Activated CD4-positive, alpha-beta T cell treated with anti-CD3 and anti-CD28 coated beads, Interleukin-2, amount 10 ng/mL, durations not matched to agents 7 days and 5 days (primary cell): Measurements from ENCODE around the gene SNCA. TPM values are rescaled to one million over a fixed set of nuclear protein-coding genes. Genes with fewer than 3 reads are reported as not detected.

Source experiments
- CTCF ChIA-PET: fragments of 350-600 bp; sonication (Branson Sonifier 250); formaldehyde crosslinking; loops from one replicate; lab custom pipeline; 2021; ENCODE audit warnings: antibody characterized with exemption; lab: Charles Lee
- POLR2A ChIA-PET: fragments of 350-600 bp; sonication (Branson Sonifier 250); formaldehyde crosslinking; loops from one replicate; lab custom pipeline; 2021; ENCODE audit warnings: antibody characterized with exemption; lab: Charles Lee
- DNase-seq: peaks from one replicate; pipeline ENCODE4 v3.0.0-alpha.2; 2020
- H3K27ac Mint-ChIP-seq: one replicate; pipeline ENCODE4 v1.8.0; 2021; ENCODE audit warnings: mild to moderate bottlenecking, moderate library complexity, mixed read lengths
- H3K27me3 Mint-ChIP-seq: one replicate; pipeline ENCODE4 v1.8.0; 2021; ENCODE audit warnings: mixed read lengths
- H3K36me3 Mint-ChIP-seq: one replicate; pipeline ENCODE4 v1.8.0; 2021; ENCODE audit warnings: low read depth, mixed read lengths
- H3K4me1 Mint-ChIP-seq: one replicate; pipeline ENCODE4 v1.8.0; 2021; ENCODE audit warnings: mixed read lengths
- H3K4me3 Mint-ChIP-seq: one replicate; pipeline ENCODE4 v1.8.0; 2021; ENCODE audit warnings: mild to moderate bottlenecking, moderate library complexity, mixed read lengths
- H3K9me3 Mint-ChIP-seq: one replicate; pipeline ENCODE4 v1.8.0; 2021; ENCODE audit warnings: mixed read lengths
- total RNA-seq, 2 experiments: library from RNA; stranded (reverse); gene quantifications; one replicate each; pipeline ENCODE4 v1.2.3, GENCODE V29; 2021

The SNCA gene
- total RNA-seq, 2 experiments from 2014 or later = 4.6 to 4.7 TPM

- no peak overlapping the region for H3K4me3 Mint-ChIP-seq
- H3K27me3 Mint-ChIP-seq = no peaks in the 10 kb centered on the region
- DNase-seq = no peak
- POLR2A ChIA-PET = no interaction called here
- H3K27ac Mint-ChIP-seq = no peak overlapping the region
- no peaks in the 10 kb centered on the region for H3K9me3 Mint-ChIP-seq
- CTCF ChIA-PET = no interaction called here
- no peaks in the 10 kb centered on the region for H3K4me1 Mint-ChIP-seq
- no peaks in the 10 kb centered on the region for H3K36me3 Mint-ChIP-seq
Measured at GRCh38 chr4:89739311-89739988, 97.5 kb downstream of the SNCA start.

GRCh38 chr4:89737888-89738287 is 99.1 kb downstream of the SNCA start:
- ChIA-PET POLR2A (no interaction called here), CTCF (interaction anchor here (0.9 kb wide), 1 partner anchor 19 kb away, joined by 3 read pairs; no protein-coding TSS in a partner anchor)

GRCh38 chr4:89733946-89734345 is 103.0 kb downstream of the SNCA start:
- CTCF ChIA-PET = interaction anchor here (0.6 kb wide), 1 partner anchor 595 kb away, joined by 6 read pairs; no protein-coding TSS in a partner anchor
- no peaks in the 10 kb centered on the region for H3K9me3 Mint-ChIP-seq
- no peak for DNase-seq
- no peaks in the 10 kb centered on the region for H3K36me3 Mint-ChIP-seq
- no peaks in the 10 kb centered on the region for H3K4me1 Mint-ChIP-seq
- POLR2A ChIA-PET = no interaction called here
- no peak overlapping the region for H3K4me3 Mint-ChIP-seq
- no peaks in the 10 kb centered on the region for H3K27me3 Mint-ChIP-seq
- H3K27ac Mint-ChIP-seq = no peak overlapping the region

More at GRCh38 chr4:89737888-89738287, 99.1 kb downstream of the SNCA start:
- Mint-ChIP-seq H3K36me3 (no peaks in the 10 kb centered on the region), H3K4me3 (no peak overlapping the region), H3K9me3 (no peaks in the 10 kb centered on the region), H3K27ac (no peak overlapping the region), H3K4me1 (no peaks in the 10 kb centered on the region), H3K27me3 (no peaks in the 10 kb centered on the region)
- DNase-seq = no peak

GRCh38 chr4:89727238-89727637 is 109.7 kb downstream of the SNCA start:
- ChIA-PET CTCF (no interaction called here), POLR2A (no interaction called here)
- Mint-ChIP-seq H3K4me1 (no peaks in the 10 kb centered on the region), H3K9me3 (no peaks in the 10 kb centered on the region), H3K4me3 (no peak overlapping the region), H3K36me3 (no peaks in the 10 kb centered on the region), H3K27ac (no peak overlapping the region), H3K27me3 (no peaks in the 10 kb centered on the region)
- no peak for DNase-seq

GRCh38 chr4:89725268-89725667 is 111.7 kb downstream of the SNCA start:
- no peak for DNase-seq
- ChIA-PET POLR2A (no interaction called here), CTCF (no interaction called here)
- Mint-ChIP-seq H3K27me3 (no peaks in the 10 kb centered on the region), H3K36me3 (no peaks in the 10 kb centered on the region), H3K9me3 (no peaks in the 10 kb centered on the region), H3K4me3 (no peak overlapping the region), H3K27ac (no peak overlapping the region), H3K4me1 (no peaks in the 10 kb centered on the region)

- Mint-ChIP-seq H3K27ac (no peak overlapping the region), H3K27me3 (no peaks in the 10 kb centered on the region)
- DNase-seq = no peak
Measured at GRCh38 chr4:89724716-89725115, 112.2 kb downstream of the SNCA start.

GRCh38 chr4:89723096-89723495 is 113.9 kb downstream of the SNCA start:
- ChIA-PET POLR2A (no interaction called here), CTCF (interaction anchor here (1.9 kb wide), 1 partner anchor 15 kb away, joined by 6 read pairs; no protein-coding TSS in a partner anchor)
- Mint-ChIP-seq H3K4me3 (no peak overlapping the region), H3K27me3 (no peaks in the 10 kb centered on the region), H3K4me1 (no peaks in the 10 kb centered on the region), H3K36me3 (no peaks in the 10 kb centered on the region), H3K27ac (no peak overlapping the region), H3K9me3 (no peaks in the 10 kb centered on the region)
- DNase-seq = no peak

More at GRCh38 chr4:89724716-89725115, 112.2 kb downstream of the SNCA start:
- Mint-ChIP-seq H3K36me3 (no peaks in the 10 kb centered on the region), H3K4me3 (no peak overlapping the region), H3K9me3 (no peaks in the 10 kb centered on the region), H3K4me1 (no peaks in the 10 kb centered on the region)
- CTCF ChIA-PET = no interaction called here
- POLR2A ChIA-PET = no interaction called here

- no peak overlapping the region for H3K4me3 Mint-ChIP-seq
- no peak overlapping the region for H3K27ac Mint-ChIP-seq
- POLR2A ChIA-PET = no interaction called here
- H3K27me3 Mint-ChIP-seq = no peaks in the 10 kb centered on the region
- no peak for DNase-seq
- CTCF ChIA-PET = interaction anchor here (1.9 kb wide), 1 partner anchor 15 kb away, joined by 6 read pairs; no protein-coding TSS in a partner anchor
- no peaks in the 10 kb centered on the region for H3K36me3 Mint-ChIP-seq
- no peaks in the 10 kb centered on the region for H3K9me3 Mint-ChIP-seq
- H3K4me1 Mint-ChIP-seq = no peaks in the 10 kb centered on the region
Measured at GRCh38 chr4:89722517-89722916, 114.4 kb downstream of the SNCA start.

- POLR2A ChIA-PET = no interaction called here
- Mint-ChIP-seq H3K4me3 (no peak overlapping the region), H3K27ac (no peak overlapping the region), H3K9me3 (no peaks in the 10 kb centered on the region), H3K27me3 (no peaks in the 10 kb centered on the region), H3K4me1 (no peaks in the 10 kb centered on the region), H3K36me3 (no peaks in the 10 kb centered on the region)
- no peak for DNase-seq
- CTCF ChIA-PET = no interaction called here
Measured at GRCh38 chr4:89720981-89721380, 116.0 kb downstream of the SNCA start.

GRCh38 chr4:89719536-89720090 is 117.3 kb downstream of the SNCA start:
- Mint-ChIP-seq H3K36me3 (no peaks in the 10 kb centered on the region), H3K4me1 (no peaks in the 10 kb centered on the region), H3K27ac (no peak overlapping the region), H3K27me3 (no peaks in the 10 kb centered on the region), H3K4me3 (no peak overlapping the region), H3K9me3 (no peaks in the 10 kb centered on the region)
- DNase-seq = no peak
- ChIA-PET POLR2A (no interaction called here), CTCF (no interaction called here)

- Mint-ChIP-seq H3K27me3 (no peaks in the 10 kb centered on the region), H3K9me3 (no peaks in the 10 kb centered on the region), H3K36me3 (no peaks in the 10 kb centered on the region), H3K4me1 (no peaks in the 10 kb centered on the region), H3K27ac (no peak overlapping the region), H3K4me3 (no peak overlapping the region)
- DNase-seq = no peak
- CTCF ChIA-PET = no interaction called here
- POLR2A ChIA-PET = no interaction called here
Measured at GRCh38 chr4:89716893-89717292, 120.1 kb downstream of the SNCA start.

GRCh38 chr4:89715631-89716030 is 121.3 kb downstream of the SNCA start:
- Mint-ChIP-seq H3K4me3 (no peak overlapping the region), H3K36me3 (no peaks in the 10 kb centered on the region), H3K4me1 (no peaks in the 10 kb centered on the region), H3K27ac (no peak overlapping the region), H3K9me3 (no peaks in the 10 kb centered on the region), H3K27me3 (no peaks in the 10 kb centered on the region)
- POLR2A ChIA-PET = no interaction called here
- DNase-seq = no peak
- CTCF ChIA-PET = interaction anchor here (1.1 kb wide), 1 partner anchor 76 kb away, joined by 3 read pairs; no protein-coding TSS in a partner anchor

GRCh38 chr4:89712827-89713226 is 124.1 kb downstream of the SNCA start:
- no peak overlapping the region for H3K27ac Mint-ChIP-seq
- H3K9me3 Mint-ChIP-seq = no peaks in the 10 kb centered on the region
- no peak for DNase-seq
- H3K4me1 Mint-ChIP-seq = peaks cover 3% of the 10 kb centered on the region
- ChIA-PET CTCF (no interaction called here), POLR2A (no interaction called here)
- no peaks in the 10 kb centered on the region for H3K36me3 Mint-ChIP-seq
- H3K4me3 Mint-ChIP-seq = no peak overlapping the region
- no peaks in the 10 kb centered on the region for H3K27me3 Mint-ChIP-seq
